Measurements from ENCODE around the gene WSCD2.

DNA sequence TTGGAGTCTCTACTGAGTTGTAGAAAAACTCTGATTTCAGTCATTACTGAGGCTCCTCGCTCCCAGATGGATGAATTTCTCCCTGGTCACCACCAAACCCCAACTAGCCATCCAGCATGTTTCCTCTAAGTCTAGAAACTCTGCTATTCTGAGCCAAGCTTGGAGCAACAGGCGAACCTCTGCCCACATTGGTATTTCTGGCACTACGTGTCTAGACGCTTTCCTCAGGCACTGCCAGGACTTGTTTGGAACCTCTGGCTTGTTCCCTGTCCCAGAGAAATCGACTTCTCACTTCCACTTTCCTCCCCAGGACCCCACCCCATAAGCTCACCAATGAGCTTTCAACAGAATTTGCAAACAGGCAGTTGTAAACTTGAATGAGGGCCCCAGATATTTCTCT lies 27.6 kb downstream of the WSCD2 start:
- TF ChIP-seq ELF4 (IDR thresholded peaks at IDR 0.05) (no peak), SUZ12 (IDR thresholded peaks at IDR 0.05) (no peak), SP1 (IDR thresholded peaks at IDR 0.05) (no peak), BHLHE40 (IDR thresholded peaks at IDR 0.05; ENCODE audit: borderline replicate concordance) (no peak), TARDBP (IDR thresholded peaks at IDR 0.05) (no peak), FOXK2 (IDR thresholded peaks at IDR 0.05) (no peak), CTBP1 (IDR thresholded peaks at IDR 0.05; ENCODE audit: borderline replicate concordance) (no peak), ARNT (IDR thresholded peaks at IDR 0.05) (no peak), ZNF384 (IDR thresholded peaks at IDR 0.05) (no peak), HDGF (IDR thresholded peaks at IDR 0.05; ENCODE audit: borderline replicate concordance) (no peak)

Data from HEK293T (cell line).